NCI-H2196 treated with DMSO at 0.1 percent for 48 hours (cell line): ENCODE data around the gene TTL.
A peak's percentile ranks its signal among the peaks of the same experiment; 100 is the strongest.

ENCODE experiments used
- DNase-seq: peaks from one replicate; lab custom pipeline; 2025; ENCODE audit not compliant: unreplicated experiment; lab: John Stamatoyannopoulos, UW

TTL gene

DNA sequence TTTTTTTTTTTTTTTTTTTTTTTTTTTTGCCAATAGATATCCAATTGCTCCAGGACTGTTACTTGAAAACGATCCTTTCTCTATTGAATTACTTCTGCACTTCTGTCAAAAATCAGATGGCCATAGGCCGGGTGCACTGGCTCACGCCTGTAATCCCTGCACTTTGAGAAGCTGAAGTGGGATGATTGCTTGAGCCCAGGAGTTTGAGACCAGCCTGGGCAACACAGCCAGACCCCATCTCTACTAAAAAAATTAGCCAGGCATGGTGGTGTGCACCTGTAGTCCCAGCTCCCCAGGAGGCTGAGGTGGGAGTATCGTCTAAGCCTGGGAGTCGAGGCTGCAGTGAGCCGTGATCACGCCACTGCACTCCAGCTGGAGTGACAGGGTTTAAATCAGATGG, 98.1 kb downstream of the TTL start:
- DNase-seq, result no peak

DNA sequence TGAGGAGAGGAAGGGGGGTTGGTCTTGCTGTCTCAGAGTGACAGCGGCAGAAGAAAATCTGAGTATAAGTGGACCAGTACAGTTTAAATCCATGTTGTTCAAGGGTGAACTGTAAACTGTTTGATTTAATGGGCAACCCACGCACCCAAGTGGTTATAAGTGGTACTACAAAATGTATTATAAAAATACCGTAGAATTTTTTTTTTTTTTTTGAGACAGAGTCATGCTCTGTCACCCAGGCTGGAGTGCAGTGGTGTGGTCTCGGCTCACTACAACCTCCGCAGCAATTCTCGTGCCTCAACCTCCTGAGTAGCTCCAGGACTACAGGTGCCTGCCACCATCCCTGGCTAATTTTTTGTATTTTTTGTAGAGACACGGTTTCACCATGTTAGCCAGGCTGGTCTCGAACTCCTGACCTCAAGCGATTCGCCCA, 100.4 kb downstream of the TTL start:
- peak; percentile 35 for DNase-seq

DNA sequence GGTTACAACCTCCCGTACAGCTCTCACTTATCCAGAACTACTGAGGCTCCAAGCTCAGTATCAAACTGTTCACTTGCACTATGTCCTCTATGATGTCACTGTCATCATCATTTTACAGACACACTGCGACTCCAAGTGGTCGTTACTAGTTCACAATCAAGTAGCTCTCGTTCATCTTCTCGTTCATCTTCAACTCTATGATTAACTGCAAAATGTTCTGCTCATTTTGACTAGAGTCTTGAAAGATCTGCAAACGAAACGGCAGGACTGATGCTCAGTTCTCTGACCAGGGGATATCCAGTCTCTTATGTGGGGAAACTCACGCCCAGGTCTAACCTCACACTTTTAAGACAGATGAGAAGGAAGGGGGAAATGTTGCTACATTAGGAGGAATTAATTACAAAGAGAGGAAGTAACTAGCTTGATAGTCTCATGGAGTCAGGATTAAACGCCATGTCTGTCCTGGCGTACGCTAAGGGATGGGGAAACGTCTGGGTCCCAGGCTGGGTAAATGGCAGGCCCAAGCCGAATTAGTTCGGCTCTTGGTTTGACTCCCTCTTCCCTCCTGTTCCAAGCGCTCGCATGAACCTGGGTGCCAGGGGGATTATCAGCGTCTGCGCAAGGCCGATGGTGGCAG, 101.7 kb downstream of the TTL start:
- DNase-seq, result no peak

DNA sequence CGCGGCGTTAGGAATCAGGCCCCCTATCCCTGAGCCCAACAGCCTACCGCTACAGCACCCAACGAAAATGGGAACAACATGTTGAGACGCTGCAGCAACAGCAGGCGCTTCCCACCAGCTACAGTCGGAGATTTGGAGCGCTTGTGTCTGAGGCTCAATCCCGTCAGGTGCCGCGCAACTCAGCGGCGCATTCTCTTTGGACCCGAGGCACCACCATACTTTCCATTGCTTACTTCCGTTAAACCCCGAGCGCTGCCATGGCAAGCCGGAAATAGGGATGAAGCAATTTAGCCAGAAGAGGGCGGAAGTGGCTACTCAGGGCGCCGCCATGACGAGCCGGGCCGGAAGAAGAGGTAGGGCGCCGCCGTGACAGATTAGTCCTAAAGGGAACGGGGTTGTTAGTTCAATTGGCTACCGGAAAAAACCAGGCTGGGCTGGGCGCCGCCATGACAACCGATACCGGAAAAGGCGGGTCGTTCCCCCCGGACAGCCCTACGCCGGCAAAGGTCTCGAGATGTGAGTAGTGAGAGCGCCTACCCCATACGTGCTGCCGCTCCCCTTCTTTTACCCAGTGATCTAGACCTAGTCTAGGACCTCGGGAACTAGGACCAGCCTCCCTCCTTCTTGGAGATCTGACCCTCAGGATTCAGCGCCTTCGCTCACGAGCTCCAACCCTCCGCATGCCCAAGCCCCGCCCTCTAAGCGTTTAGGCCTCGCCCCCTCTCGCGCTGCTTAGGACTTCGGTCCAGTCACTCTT, 102.4 kb downstream of the TTL start, which contains the start of gene CHCHD5:
Gene CHCHD5, plus strand, starts transcription at position 476 of the 757 bp plus-strand sequence. Its CDS starts 39 bp downstream, at position 515.
- DNase-seq, result peak; percentile 96

DNA sequence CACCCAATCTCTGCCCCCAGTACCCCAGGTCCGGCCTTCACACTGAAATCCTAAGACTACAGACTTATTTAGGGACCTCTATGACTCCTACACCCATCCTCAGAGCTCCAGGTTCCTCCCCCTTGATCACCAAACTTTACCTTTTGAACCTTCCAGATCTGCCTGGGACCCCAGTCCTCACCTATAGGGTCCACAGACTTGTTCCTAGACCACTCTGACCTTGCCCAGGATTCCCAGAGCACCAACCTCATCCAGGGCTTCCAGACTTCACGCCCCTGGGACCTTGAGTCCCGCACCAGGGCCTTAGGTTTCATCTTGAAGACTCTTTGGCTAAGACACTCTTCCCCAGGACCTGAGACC, 102.9 kb downstream of the TTL start:
- no peak for DNase-seq

DNA sequence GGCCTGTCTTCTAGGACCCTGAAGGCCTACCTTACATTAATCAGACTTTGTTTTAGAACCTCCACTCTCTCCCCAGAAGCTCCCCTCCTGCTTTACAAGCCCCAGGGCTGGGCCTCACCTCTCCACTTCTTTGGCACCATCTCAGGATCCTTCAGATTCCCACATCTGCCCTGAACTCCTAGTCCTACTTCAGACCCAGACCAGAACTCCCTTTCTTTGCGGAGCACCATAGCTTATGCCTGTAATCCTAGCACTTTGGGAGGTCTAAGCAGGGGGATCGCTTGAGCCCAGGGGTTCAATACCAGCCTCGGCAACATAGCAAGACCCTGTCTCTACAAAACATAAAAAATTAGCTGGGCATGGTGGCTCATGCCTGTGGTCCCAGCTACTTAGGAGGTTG, 103.4 kb downstream of the TTL start:
- no peak for DNase-seq

DNA sequence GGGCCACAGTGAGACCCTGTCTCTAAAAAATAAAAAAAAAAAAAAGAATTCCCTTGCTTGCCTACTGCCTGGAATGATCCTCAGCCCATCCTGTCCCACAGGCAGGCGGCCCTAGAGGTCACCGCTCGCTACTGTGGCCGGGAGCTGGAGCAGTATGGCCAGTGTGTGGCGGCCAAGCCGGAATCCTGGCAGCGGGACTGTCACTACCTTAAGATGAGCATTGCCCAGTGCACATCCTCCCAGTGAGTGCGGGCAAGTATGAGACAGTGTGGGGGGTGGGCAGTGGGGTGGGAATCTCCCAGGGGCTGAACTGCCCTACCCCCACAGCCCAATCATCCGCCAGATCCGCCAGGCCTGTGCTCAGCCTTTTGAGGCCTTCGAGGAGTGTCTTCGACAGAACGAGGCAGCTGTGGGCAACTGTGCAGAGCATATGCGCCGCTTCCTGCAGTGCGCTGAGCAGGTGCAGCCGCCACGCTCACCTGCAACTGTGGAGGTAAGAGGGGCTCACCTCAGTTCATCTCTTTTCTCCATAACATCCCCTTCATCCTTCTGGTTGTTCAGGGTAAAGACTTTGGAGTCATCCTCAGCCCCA, 104.0 kb downstream of the TTL start:
- DNase-seq, result no peak

DNA sequence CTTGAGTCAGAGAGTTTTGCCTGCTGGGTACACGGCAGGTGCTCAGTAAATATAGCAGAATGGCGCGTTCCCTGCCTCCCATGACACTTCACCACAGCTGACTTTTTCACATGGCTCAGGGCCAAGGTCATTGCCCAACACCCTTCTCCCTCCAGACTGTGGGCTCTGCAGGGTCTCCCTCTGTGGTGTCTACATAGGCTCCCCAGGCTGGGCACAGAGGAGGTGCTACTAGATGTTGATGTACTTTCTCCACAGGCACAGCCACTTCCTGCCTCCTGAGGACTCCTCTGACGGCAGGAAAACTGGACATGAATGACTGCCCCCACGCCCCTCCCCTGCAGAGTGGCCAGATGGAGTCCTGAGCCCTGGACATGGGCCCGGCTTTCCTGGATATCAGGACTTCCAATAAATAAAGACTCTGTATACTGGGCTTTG, 106.7 kb downstream of the TTL start:
- DNase-seq, result peak; percentile 58
